AG04450 (cell line): Measurements from ENCODE around the gene ZNF728. TPM values are rescaled to one million over a fixed set of nuclear protein-coding genes. Genes with fewer than 3 reads are reported as not detected.

Experiments
- polyA plus RNA-seq: library from polyadenylated mRNA; depleted of rRNA; stranded (reverse); fragments of >200 nt; gene quantifications from 2 replicates; pipeline ENCODE4 v1.2.3, GENCODE V29; 2011; rRNA removed
- small RNA-seq: library from RNA; depleted of rRNA; stranded (forward); fragments of <200 nt; gene quantifications from one replicate; pipeline ENCODE3, GENCODE V24; 2012; ENCODE audit warnings: low read depth; ENCODE audit not compliant: insufficient read length

ZNF728 gene
- polyA plus RNA-seq, 1 experiment, result not detected

Small RNAs within 50 kb of the gene (small RNA-seq; reads per million reads assigned to genes)
- not detected for gene AC022145.2

Other genes starting within 250 kb of the ZNF728 start
- gene ZNF99, start 219.0 kb downstream of the ZNF728 start, polyA plus RNA-seq, result not detected in 2 replicates
- gene ZNF723, start 170.9 kb downstream of the ZNF728 start, polyA plus RNA-seq, result not detected in 2 replicates
- gene ZNF730, start 113.8 kb upstream of the ZNF728 start, polyA plus RNA-seq, result 0.37 and 0.63 TPM in 2 replicates
- gene ZNF724, start 247.2 kb upstream of the ZNF728 start, polyA plus RNA-seq, result 0.97 and 1.1 TPM in 2 replicates